PFSK-1 (cell line): ENCODE results near the gene HEXIM1.

Experiments used
- FOXP2 ChIP-seq: optimal IDR thresholded peaks from 2 replicates; pipeline ENCODE3; 2011; ENCODE audit warnings: borderline replicate concordance, control low read depth, inconsistent platforms; ENCODE audit not compliant: insufficient read depth; ENCODE audit errors: extremely low read length, extremely low read depth
- POLR2AphosphoS5 ChIP-seq: IDR thresholded peaks from 2 replicates; pipeline ENCODE4 v1.6.1; 2012; ENCODE audit warnings: low read depth, mild to moderate bottlenecking, control low read depth, low read length, moderate library complexity
- REST ChIP-seq, 2 experiments: IDR thresholded peaks; 2 replicates each; pipeline versions ENCODE4 v1.6.1 to v1.8.0; 2011 to 2012; ENCODE audit warnings: low read depth in 2 of 2, low read length in 2 of 2, control low read depth in 1 of 2, inconsistent platforms in 1 of 2, mild to moderate bottlenecking in 1 of 2, moderate library complexity in 1 of 2; ENCODE audit not compliant: insufficient read depth in 1 of 2
- SIN3A ChIP-seq: IDR thresholded peaks from 2 replicates; pipeline ENCODE4 v1.6.1; 2012; ENCODE audit warnings: mild to moderate bottlenecking, low read length, moderate library complexity, borderline replicate concordance; ENCODE audit not compliant: insufficient read depth
- TAF1 ChIP-seq: IDR thresholded peaks from 2 replicates; pipeline ENCODE4 v1.6.1; 2012; ENCODE audit warnings: low read length, control low read depth, borderline replicate concordance; ENCODE audit not compliant: insufficient read depth

- TF ChIP-seq SIN3A: no peak
- TF ChIP-seq TAF1: no peak
- no peak for TF ChIP-seq POLR2AphosphoS5
- TF ChIP-seq REST (IDR thresholded peaks at IDR 0.05; ENCODE audit: insufficient read depth in 1 of 2, low read depth in 2 of 2, low read length in 2 of 2): no peak
- TF ChIP-seq FOXP2: no peak
These were observed 21.1 kb upstream of the HEXIM1 start for GRCh38 chr17:45127207-45127547.
